Right renal pelvis (tissue), 4 donors: ENCODE data around the gene ZNF607. TPM values are rescaled to one million over a fixed set of nuclear protein-coding genes. Genes with fewer than 3 reads are reported as not detected.
A peak's percentile ranks its signal among the peaks of the same experiment; 100 is the strongest.

Experiments
- DNase-seq, 4 donors: peaks; one replicate each; pipeline ENCODE4 v3.0.0-alpha.2; 2013; ENCODE audit warnings: low read depth in 4 of 4, low spot score in 3 of 4, missing footprints in 1 of 4
- polyA plus RNA-seq, 4 donors: library from polyadenylated mRNA; unstranded; fragments of 120-200 nt; gene quantifications; one replicate each; pipeline ENCODE4 v1.2.1, GENCODE V29; 2013; ENCODE audit not compliant: insufficient read length in 4 of 4

ZNF607 gene
- polyA plus RNA-seq, 4 donors, result 10.9 to 13.8 (median 13.6) TPM

DNA sequence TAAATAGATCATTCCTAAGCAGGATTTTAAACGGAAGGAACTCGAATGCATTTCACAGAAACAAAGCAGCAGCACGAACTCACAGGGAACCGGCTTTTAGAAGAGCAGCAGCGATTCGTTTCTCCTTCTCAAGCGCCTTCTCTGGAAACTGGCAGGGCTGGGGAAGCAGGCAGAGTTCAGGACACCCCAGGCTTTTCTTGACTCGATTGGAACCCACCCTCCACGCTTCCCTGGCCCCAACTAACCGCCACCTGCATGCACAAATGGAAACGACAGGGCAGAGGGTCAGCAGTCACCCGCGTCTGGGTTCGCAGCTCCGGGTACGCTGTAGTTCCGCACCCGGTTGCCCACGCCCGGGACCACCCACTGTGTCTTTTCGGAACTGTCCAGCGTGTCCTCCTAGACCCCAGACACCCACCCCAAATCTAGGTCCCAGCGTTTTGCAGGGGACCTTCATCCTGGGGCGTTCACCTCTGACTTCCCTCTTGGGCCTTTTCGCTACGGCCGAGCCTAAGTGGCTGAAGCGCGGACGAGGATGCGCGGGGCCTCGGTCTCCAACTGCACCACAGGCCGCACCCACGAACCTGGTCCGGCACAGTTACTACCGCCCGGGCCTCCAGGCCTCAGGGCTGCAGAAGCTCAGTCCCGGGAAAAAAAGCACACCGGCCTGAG is 64.8 kb downstream of the ZNF607 start:
- DNase-seq, result peak; percentile 18 to 53 (median 32)

DNA sequence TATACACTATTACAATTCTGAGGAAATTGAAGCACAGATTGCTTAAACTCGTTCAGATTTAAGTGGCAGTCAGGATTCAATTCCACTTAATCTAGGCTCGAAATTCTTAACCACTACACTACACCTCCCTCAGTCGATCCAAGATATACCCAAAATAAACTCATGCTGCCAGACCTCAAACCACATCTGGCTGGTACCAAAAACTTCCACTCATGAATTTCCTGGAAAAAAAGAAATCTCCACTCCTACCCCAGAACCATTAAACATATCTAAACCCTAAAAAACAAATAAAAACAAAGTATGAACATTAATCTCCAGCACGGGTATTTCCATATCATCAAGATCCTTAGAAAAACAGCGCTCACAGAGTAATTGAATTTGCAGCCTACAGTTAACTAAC is 65.4 kb downstream of the ZNF607 start:
- no peak for DNase-seq

Other genes with a start within 250 kb of the ZNF607 start
- 10 to 100 TPM; 18.1 to 24.7 (median 20.7) TPM for gene ZNF793, start 212.8 kb downstream of the ZNF607 start, polyA plus RNA-seq
- 10 to 100 TPM in 3 of 4 donors, 1 to 10 TPM in 1; 9.1 to 12.7 (median 11.4) TPM for gene ZNF571, start 125.0 kb downstream of the ZNF607 start, polyA plus RNA-seq
- 1 to 10 TPM; 3.6 to 6.0 (median 4.4) TPM for gene ZNF540, start 124.9 kb downstream of the ZNF607 start, polyA plus RNA-seq
- 10 to 100 TPM; 19.0 to 25.7 (median 23.7) TPM for gene ZFP30, start 64.3 kb downstream of the ZNF607 start, polyA plus RNA-seq
- gene ZNF573, start 59.8 kb upstream of the ZNF607 start, polyA plus RNA-seq, result 10 to 100 TPM; 10.8 to 13.4 (median 12.0) TPM
- gene WDR87, start 186.8 kb upstream of the ZNF607 start, polyA plus RNA-seq, result under 1 TPM in 1 of 4 donors, not detected in 3; 0.01 TPM
- 10 to 100 TPM; 23.3 to 30.6 (median 23.9) TPM for gene SIPA1L3, start 187.4 kb upstream of the ZNF607 start, polyA plus RNA-seq